Germinal center (tissue), 1 donor: Measurements from ENCODE around the gene NUDT13.

ENCODE experiments used
- DNase-seq: peaks from one replicate; pipeline ENCODE4 v3.0.0; 2012; ENCODE audit warnings: mixed read lengths, low spot score

The NUDT13 gene

GRCh38 chr10:73110345-73110849, at the start of gene NUDT13:
TSS of gene NUDT13 (plus strand) at chr10:73110455. CDS start at chr10:73114366, 3,911 bp downstream.
- peak; percentile 30 for DNase-seq

- peak; percentile 24 for DNase-seq
Observed at GRCh38 chr10:73060738-73061635, 49.3 kb upstream of the NUDT13 start.

- DNase-seq: no peak
Observed at GRCh38 chr10:73061743-73062142, 48.5 kb upstream of the NUDT13 start.

- no peak for DNase-seq
Observed at GRCh38 chr10:73065441-73065840, 44.8 kb upstream of the NUDT13 start.

- DNase-seq: no peak
Observed at GRCh38 chr10:73073627-73074026, 36.6 kb upstream of the NUDT13 start.

GRCh38 chr10:73075829-73076228, 34.4 kb upstream of the NUDT13 start:
- DNase-seq: no peak

- DNase-seq: no peak
Observed at GRCh38 chr10:73076360-73077183, 33.7 kb upstream of the NUDT13 start.

- DNase-seq: no peak
Observed at GRCh38 chr10:73079779-73080541, 30.3 kb upstream of the NUDT13 start.

- no peak for DNase-seq
Observed at GRCh38 chr10:73083221-73083620, 27.0 kb upstream of the NUDT13 start.

GRCh38 chr10:73084209-73084608, 26.0 kb upstream of the NUDT13 start:
- no peak for DNase-seq

- no peak for DNase-seq
Observed at GRCh38 chr10:73086816-73087215, 23.4 kb upstream of the NUDT13 start.

GRCh38 chr10:73088304-73088703, 22.0 kb upstream of the NUDT13 start:
- no peak for DNase-seq

GRCh38 chr10:73092830-73093229, 17.4 kb upstream of the NUDT13 start:
- DNase-seq: no peak

GRCh38 chr10:73093922-73094850, 16.1 kb upstream of the NUDT13 start:
- no peak for DNase-seq

GRCh38 chr10:73094986-73095480, 15.2 kb upstream of the NUDT13 start:
- no peak for DNase-seq

- DNase-seq: peak; percentile 12
Observed at GRCh38 chr10:73095481-73096021, 14.7 kb upstream of the NUDT13 start.

- DNase-seq: peak; percentile 72
Observed at GRCh38 chr10:73096041-73096448, 14.2 kb upstream of the NUDT13 start.

- DNase-seq: peak; percentile 99
Observed at GRCh38 chr10:73096449-73097304, 13.6 kb upstream of the NUDT13 start, which contains the start of gene P4HA1. TSS of gene P4HA1 (minus strand) at chr10:73096866. CDS start at chr10:73074883, 21,983 bp downstream.

- no peak for DNase-seq
Observed at GRCh38 chr10:73097305-73097670, 13.0 kb upstream of the NUDT13 start.
